Measurements from ENCODE around the gene APELA. TPM values are rescaled to one million over a fixed set of nuclear protein-coding genes. Genes with fewer than 3 reads are reported as not detected.
"Not testable (repeated sequence)": the region's sequence is repeated elsewhere in the genome, so short reads cannot be mapped to it uniquely, and the experiment has no call there.

APELA gene
- total and polyA plus RNA-seq, 7 donors, result 0.27 TPM; not detected in 6

GRCh38 chr4:164918956-164919355, 42.0 kb downstream of the APELA start:
- intact Hi-C loops (cut with DNase I), result no loop called here
- no peaks in the 10 kb centered on the region for H3K4me1 ChIP-seq
- TF ChIP-seq CTCF (IDR thresholded peaks at IDR 0.05) (no peak), POLR2A (IDR thresholded peaks at IDR 0.05) (no peak), EP300 (IDR thresholded peaks at IDR 0.05) (no peak), POLR2AphosphoS5 (IDR thresholded peaks at IDR 0.05) (no peak)
- 68 to 89% methylated on average over 3 of the region's 3 CpGs for WGBS, 2 donors
- no peaks in the 10 kb centered on the region for H3K36me3 ChIP-seq
- no peaks in the 10 kb centered on the region for H3K9me3 ChIP-seq
- no peak for DNase-seq
- H3K27me3 ChIP-seq, result no peaks in the 10 kb centered on the region
- no peak overlapping the region for H3K27ac ChIP-seq
- no peak overlapping the region for H3K4me3 ChIP-seq

DNA sequence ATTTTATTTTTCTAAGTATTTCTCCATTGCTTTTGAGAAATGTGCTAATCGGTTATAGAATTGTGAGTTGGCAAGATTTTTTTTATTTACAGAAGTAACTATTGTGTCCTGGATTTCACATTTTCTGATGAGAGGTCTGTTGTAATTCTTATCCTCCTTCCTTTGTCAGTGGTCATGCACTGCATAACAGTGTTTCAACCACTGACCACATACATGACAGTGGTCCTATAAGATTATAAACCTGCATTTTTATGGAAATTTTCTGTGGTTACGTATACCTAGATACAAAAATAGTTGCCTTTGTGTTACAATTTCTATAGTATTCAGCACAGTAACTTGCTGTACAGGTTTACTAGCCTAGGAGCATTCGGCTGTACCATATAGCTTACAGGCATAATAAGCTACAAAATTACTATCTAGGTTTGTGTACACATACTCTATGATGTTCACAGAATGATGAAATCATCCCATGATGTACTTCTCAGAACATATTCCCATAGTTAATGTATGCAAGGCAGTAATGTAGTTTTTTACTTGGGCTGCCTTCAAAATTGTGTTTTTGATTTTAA, 47.8 kb downstream of the APELA start:
- DNase-seq, result no peak
- Histone ChIP-seq H3K9me3 (no peaks in the 10 kb centered on the region), H3K4me1 (peaks cover 0 to 4% (median 0%) of the 10 kb centered on the region in 4 donors), H3K27me3 (no peaks in the 10 kb centered on the region), H3K27ac (no peak overlapping the region), H3K4me3 (no peak overlapping the region), H3K36me3 (no peaks in the 10 kb centered on the region)
- intact Hi-C loops (cut with DNase I), result no loop called here
- TF ChIP-seq EP300 (IDR thresholded peaks at IDR 0.05), result no peak
- TF ChIP-seq CTCF (IDR thresholded peaks at IDR 0.05), result no peak
- TF ChIP-seq POLR2AphosphoS5 (IDR thresholded peaks at IDR 0.05), result no peak
- no peak for TF ChIP-seq POLR2A (IDR thresholded peaks at IDR 0.05)
- 73 to 83% methylated on average over 3 of the region's 3 CpGs for WGBS, 2 donors

- Histone ChIP-seq H3K4me3 (no peak overlapping the region), H3K27me3 (no peaks in the 10 kb centered on the region), H3K9me3 (no peaks in the 10 kb centered on the region), H3K36me3 (no peaks in the 10 kb centered on the region), H3K4me1 (peaks cover 0 to 4% (median 0%) of the 10 kb centered on the region in 4 donors), H3K27ac (no peak overlapping the region)
- intact Hi-C loops (cut with DNase I), result no loop called here
- WGBS, 2 donors, result 78 to 79% methylated on average over 2 of the region's 2 CpGs
- TF ChIP-seq EP300 (IDR thresholded peaks at IDR 0.05) (no peak), CTCF (IDR thresholded peaks at IDR 0.05) (no peak), POLR2AphosphoS5 (IDR thresholded peaks at IDR 0.05) (no peak), POLR2A (IDR thresholded peaks at IDR 0.05) (no peak)
- no peak for DNase-seq
Measured at GRCh38 chr4:164926301-164926700, 49.3 kb downstream of the APELA start.

DNA sequence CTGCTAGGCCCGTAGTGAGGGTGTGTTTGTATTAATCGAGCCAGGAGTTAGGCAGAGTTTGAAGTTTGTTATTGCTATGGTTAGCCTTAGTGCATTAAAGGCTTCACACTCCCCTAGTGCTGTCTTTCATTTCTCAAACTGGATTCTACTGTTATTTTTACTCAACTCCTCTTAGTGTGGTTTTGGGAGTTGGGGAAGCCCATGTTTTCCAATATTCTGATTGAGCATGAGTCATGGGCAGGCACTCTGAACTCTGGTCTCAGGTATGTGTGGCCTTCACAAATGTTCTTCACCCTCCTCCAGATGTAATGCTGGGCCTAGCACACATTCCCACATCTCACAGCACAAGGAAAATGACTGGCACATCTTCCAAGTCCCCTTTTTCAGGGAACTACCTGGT, 50.1 kb downstream of the APELA start:
- intact Hi-C loops (cut with DNase I); H3K36me3 ChIP-seq; DNase-seq; H3K27ac ChIP-seq; H3K4me1 ChIP-seq; H3K27me3 ChIP-seq; H3K9me3 ChIP-seq; H3K4me3 ChIP-seq: not testable (repeated sequence)
- 83 to 94% methylated on average over 2 of the region's 2 CpGs for WGBS, 2 donors

DNA sequence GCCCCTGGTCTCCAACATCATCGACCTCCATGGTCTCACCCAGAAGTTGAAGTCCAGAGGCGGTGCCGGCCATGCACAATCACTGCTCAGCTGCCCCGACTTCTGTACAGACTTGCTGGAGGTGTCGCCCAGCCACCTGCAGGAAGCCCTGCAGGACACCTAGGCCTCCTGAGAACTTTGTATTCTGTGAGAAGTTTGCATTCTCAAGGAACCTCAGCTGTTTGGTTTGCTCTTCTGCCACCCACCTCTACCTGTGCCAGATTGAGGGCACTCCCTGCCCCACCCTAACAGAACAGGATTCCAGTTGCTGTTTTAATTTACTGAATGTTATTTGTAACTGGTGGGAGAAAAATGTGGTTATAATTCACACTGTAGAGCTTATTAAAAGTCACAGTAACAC, 53.7 kb downstream of the APELA start:
- intact Hi-C loops (cut with DNase I), result no loop called here
- no peaks in the 10 kb centered on the region for H3K9me3 ChIP-seq
- no peaks in the 10 kb centered on the region for H3K27me3 ChIP-seq
- no peak for DNase-seq
- H3K27ac ChIP-seq, result no peak overlapping the region
- WGBS, 2 donors, result 49 to 82% methylated on average over 5 of the region's 5 CpGs
- H3K4me1 ChIP-seq, result peaks cover 0 to 4% (median 0%) of the 10 kb centered on the region in 4 donors
- no peaks in the 10 kb centered on the region for H3K36me3 ChIP-seq
- H3K4me3 ChIP-seq, result no peak overlapping the region
- no peak for TF ChIP-seq POLR2AphosphoS5 (IDR thresholded peaks at IDR 0.05)
- TF ChIP-seq CTCF (IDR thresholded peaks at IDR 0.05), result no peak
- no peak for TF ChIP-seq POLR2A (IDR thresholded peaks at IDR 0.05)
- no peak for TF ChIP-seq EP300 (IDR thresholded peaks at IDR 0.05)
